ENCODE data around the gene YY1.

The YY1 gene

GRCh38 chr14:100219126-100219785 is 19.7 kb upstream of the YY1 start:
- H3K4me3 ChIP-seq (ENCODE audit: low read depth, low read length): no peak overlapping the region
- DNase-seq (ENCODE audit: low read depth): no peak

GRCh38 chr14:100221533-100222223 is 17.3 kb upstream of the YY1 start:
- peak; percentile 36; the same call in 1 of the 2 replicates for TF ChIP-seq MAX (IDR thresholded peaks at IDR 0.05; ENCODE audit: low read depth, low read length)
- no peak for TF ChIP-seq CTCF (IDR thresholded peaks at IDR 0.05; ENCODE audit: low read depth, low read length)
- peak; percentile 21 for TF ChIP-seq POLR2A (IDR thresholded peaks at IDR 0.05; ENCODE audit: extremely low read depth, insufficient read length)
- TF ChIP-seq MYC (IDR thresholded peaks at IDR 0.05; ENCODE audit: low read depth, low read length): 0 out of 2 replicates have a peak, but pooled peaks have one; percentile 62
- peak overlapping the region; percentile 62 for H3K4me3 ChIP-seq (ENCODE audit: low read depth, low read length)
- peak; percentile 89 for DNase-seq (ENCODE audit: low read depth)

More at GRCh38 chr14:100219126-100219785, 19.7 kb upstream of the YY1 start:
- no peak for TF ChIP-seq CTCF (IDR thresholded peaks at IDR 0.05; ENCODE audit: low read depth, low read length)
- TF ChIP-seq MAX (IDR thresholded peaks at IDR 0.05; ENCODE audit: low read depth, low read length): no peak
- no peak for TF ChIP-seq MYC (IDR thresholded peaks at IDR 0.05; ENCODE audit: low read depth, low read length)
- no peak for TF ChIP-seq POLR2A (IDR thresholded peaks at IDR 0.05; ENCODE audit: extremely low read depth, insufficient read length)

- H3K4me3 ChIP-seq (ENCODE audit: low read depth, low read length): peak overlapping the region; percentile 62
- peak; percentile 63 for DNase-seq (ENCODE audit: low read depth)
- TF ChIP-seq CTCF (IDR thresholded peaks at IDR 0.05; ENCODE audit: low read depth, low read length) (no peak), POLR2A (IDR thresholded peaks at IDR 0.05; ENCODE audit: extremely low read depth, insufficient read length) (no peak), MAX (IDR thresholded peaks at IDR 0.05; ENCODE audit: low read depth, low read length) (no peak), MYC (IDR thresholded peaks at IDR 0.05; ENCODE audit: low read depth, low read length) (no peak)
Observed at GRCh38 chr14:100222224-100223093, 16.5 kb upstream of the YY1 start.

GRCh38 chr14:100223332-100224201 is 15.4 kb upstream of the YY1 start:
- DNase-seq (ENCODE audit: low read depth): no peak
- H3K4me3 ChIP-seq (ENCODE audit: low read depth, low read length): no peak overlapping the region
- TF ChIP-seq CTCF (IDR thresholded peaks at IDR 0.05; ENCODE audit: low read depth, low read length) (no peak), MAX (IDR thresholded peaks at IDR 0.05; ENCODE audit: low read depth, low read length) (no peak), POLR2A (IDR thresholded peaks at IDR 0.05; ENCODE audit: extremely low read depth, insufficient read length) (no peak), MYC (IDR thresholded peaks at IDR 0.05; ENCODE audit: low read depth, low read length) (0 out of 2 replicates have a peak, but pooled peaks have one; percentile 5)
